K562 (cell line): Measurements from ENCODE around the gene TBC1D1. TPM values are rescaled to one million over a fixed set of nuclear protein-coding genes. Genes with fewer than 3 reads are reported as not detected.

Experiments used
- ATAC-seq: fragments of 200-7000 bp; cut with Tn5 transposase; 3 replicates; pipeline ENCODE4 v1.9.1; 2020; ENCODE audit warnings: moderate library complexity
- BruUV-seq: library from RNA; stranded (reverse); fragments of 400-500 nt; replicated peaks from 2 replicates; lab custom pipeline; 2021; lab: Mats Ljungman, UMichigan
- CTCF ChIA-PET: fragments of 300-600 bp; formaldehyde crosslinking; extraction: SDS; loops from one replicate; lab custom pipeline; 2021; ENCODE audit warnings: low intra/inter-chr PET ratio; lab: Yijun Ruan, JAX
- POLR2A ChIA-PET: fragments of 300-600, 350-650 bp; sonication (Branson Sonifier 250); formaldehyde crosslinking; extraction: SDS; loops from one replicate; lab custom pipeline; 2021; ENCODE audit warnings: antibody characterized with exemption, inconsistent platforms; lab: Yijun Ruan, JAX
- DNase-seq, 4 experiments: peaks; one replicate each; pipeline versions ENCODE4 v3.0.0 to v3.0.0-alpha.2; 2011 to 2018; ENCODE audit warnings: low spot score in 3 of 4, mixed read lengths in 3 of 4; ENCODE audit errors: extremely low read depth in 1 of 4
- FAIRE-seq: peaks from 2 replicates; lab custom pipeline; 2011; peaks lifted over from hg19 to GRCh38; lab: Jason Lieb, UNC
- H2AFZ ChIP-seq: 2 replicates; pipeline ENCODE4 v1.6.0; 2011; ENCODE audit warnings: low read depth, low read length, control low read depth, inconsistent platforms
- H3K27ac ChIP-seq: fragments of 200-600 bp; 3 replicates; pipeline ENCODE4 v1.8.0; 2011; ENCODE audit warnings: low read depth, mild to moderate bottlenecking, control low read depth, inconsistent platforms, low read length, moderate library complexity, mixed read lengths; ENCODE audit errors: extremely low read depth
- H3K27me3 ChIP-seq, 2 experiments: fragments of 300-600 bp in 1 of 2; 2 replicates in 1 of 2; 3 replicates in 1 of 2; pipeline versions ENCODE4 v1.6.0 to v1.8.0; 2011; ENCODE audit warnings: inconsistent platforms in 2 of 2, low read length in 2 of 2, mild to moderate bottlenecking in 1 of 2, mixed read lengths in 1 of 2, moderate library complexity in 1 of 2; ENCODE audit not compliant: control insufficient read depth in 2 of 2, insufficient read depth in 2 of 2
- H3K36me3 ChIP-seq: fragments of 300-600 bp; 3 replicates; pipeline ENCODE4 v1.8.0; 2011; ENCODE audit warnings: mild to moderate bottlenecking, low read length, inconsistent platforms; ENCODE audit not compliant: control insufficient read depth, insufficient read depth
- H3K4me1 ChIP-seq, 2 experiments: fragments of 200-600 bp in 1 of 2; replicated peaks in 1 of 2; 2 replicates in 1 of 2; 3 replicates in 1 of 2; pipeline versions ENCODE4 v1.5.1 to v1.8.0; 2011; ENCODE audit warnings: inconsistent platforms in 2 of 2, low read length in 2 of 2, mild to moderate bottlenecking in 1 of 2, mixed read lengths in 1 of 2, moderate library complexity in 1 of 2; ENCODE audit not compliant: control insufficient read depth in 2 of 2, insufficient read depth in 2 of 2
- H3K4me2 ChIP-seq: 2 replicates; pipeline ENCODE4 v1.6.1; 2011; ENCODE audit warnings: low read length, control low read depth, inconsistent platforms, mixed read lengths; ENCODE audit not compliant: insufficient read depth
- H3K4me3 ChIP-seq: fragments of 200-600 bp; sonication (generic), shearing (Covaris generic); 2 replicates; pipeline ENCODE4 v1.5.1; 2016; ENCODE audit warnings: control low read depth, inconsistent platforms
- H3K79me2 ChIP-seq: fragments of 200-600 bp; 3 replicates; pipeline ENCODE4 v1.8.0; 2011; ENCODE audit warnings: low read length, inconsistent platforms; ENCODE audit not compliant: control insufficient read depth, insufficient read depth
- H3K9ac ChIP-seq, 2 experiments: 2 replicates each; pipeline versions ENCODE4 v1.6.0 to v1.6.1; 2011; ENCODE audit warnings: low read depth in 2 of 2, low read length in 2 of 2, control low read depth in 1 of 2, inconsistent platforms in 1 of 2, mild to moderate bottlenecking in 1 of 2, mixed read lengths in 1 of 2; ENCODE audit not compliant: insufficient read depth in 1 of 2
- H3K9me1 ChIP-seq: one replicate; pipeline ENCODE4 v1.6.0; 2011; ENCODE audit warnings: inconsistent platforms, mild to moderate bottlenecking, low read length, moderate library complexity; ENCODE audit not compliant: control insufficient read depth, insufficient read depth
- H3K9me3 ChIP-seq: replicated peaks from 2 replicates; pipeline ENCODE4 v1.5.1; 2011; ENCODE audit warnings: low read depth, low read length, inconsistent platforms; ENCODE audit not compliant: control insufficient read depth, insufficient read depth
- H4K20me1 ChIP-seq: replicated peaks from 2 replicates; pipeline ENCODE4 v1.6.1; 2011; ENCODE audit warnings: low read length, inconsistent platforms, mixed read lengths; ENCODE audit not compliant: control insufficient read depth, insufficient read depth
- CBX2 ChIP-seq: fragments of 200-600 bp; sonication (generic); IDR thresholded peaks from one replicate; pipeline ENCODE4 v1.6.1; 2012; ENCODE audit warnings: mild to moderate bottlenecking, low read length, inconsistent platforms; ENCODE audit not compliant: insufficient read depth, poor library complexity, severe bottlenecking
- ETS2 ChIP-seq: IDR thresholded peaks from 2 replicates; pipeline ENCODE4 v1.6.1; 2016; ENCODE audit warnings: borderline replicate concordance, missing genetic modification characterization, mild to moderate bottlenecking, moderate library complexity, missing compliant biosample characterization; ENCODE audit not compliant: poor library complexity, severe bottlenecking
- ETV6 ChIP-seq, 3 experiments: fragments of 150-350 bp in 1 of 3; sonication (generic) in 1 of 3; formaldehyde crosslinking in 1 of 3; IDR thresholded peaks; 2 replicates each; pipeline versions ENCODE4 v1.6.1 to v1.8.0; 2014 to 2022; ENCODE audit warnings: borderline replicate concordance in 2 of 3, low read depth in 2 of 3, antibody characterized with exemption in 1 of 3, low read length in 1 of 3, mild to moderate bottlenecking in 1 of 3, missing genetic modification reagents in 1 of 3
- FOXP1 ChIP-seq: sonication (generic); formaldehyde crosslinking; IDR thresholded peaks from 2 replicates; pipeline ENCODE4 v1.8.0; 2022; ENCODE audit warnings: mild to moderate bottlenecking, missing genetic modification reagents
- KDM2B ChIP-seq: fragments of 250-450 bp; sonication (Bioruptor Pico); IDR thresholded peaks from 2 replicates; pipeline ENCODE4 v1.8.0; 2021; ENCODE audit warnings: mild to moderate bottlenecking, moderate library complexity
- KDM5B ChIP-seq: fragments of 200-600 bp; sonication (generic); IDR thresholded peaks from 2 replicates; pipeline ENCODE4 v1.6.1; 2012; ENCODE audit warnings: low read depth, mild to moderate bottlenecking, moderate library complexity, low read length, control low read depth, inconsistent platforms; ENCODE audit not compliant: insufficient replicate concordance
- MBD1 ChIP-seq: fragments of 250-450 bp; sonication (Bioruptor Pico); IDR thresholded peaks from 2 replicates; pipeline ENCODE4 v1.8.0; 2022; ENCODE audit warnings: inconsistent platforms
- NCOA6 ChIP-seq: fragments of 450-650 bp; IDR thresholded peaks from 2 replicates; pipeline ENCODE4 v1.6.1; 2017; ENCODE audit warnings: mild to moderate bottlenecking
- PCBP1 ChIP-seq: fragments of 200-400 bp; formaldehyde crosslinking; IDR thresholded peaks from 2 replicates; pipeline ENCODE4 v1.6.1; 2018; ENCODE audit warnings: mild to moderate bottlenecking, low read depth, low read length; ENCODE audit not compliant: poor library complexity, severe bottlenecking
- RBFOX2 ChIP-seq: fragments of 200-400 bp; formaldehyde crosslinking; IDR thresholded peaks from 2 replicates; pipeline ENCODE4 v1.6.1; 2017; ENCODE audit warnings: low read depth, mild to moderate bottlenecking, low read length, moderate library complexity
- SUPT5H ChIP-seq: fragments of 450-650 bp; IDR thresholded peaks from 2 replicates; pipeline ENCODE4 v1.6.1; 2016
- ZBTB33 ChIP-seq: sonication (generic); formaldehyde crosslinking; IDR thresholded peaks from 2 replicates; pipeline ENCODE4 v1.8.1; 2023; ENCODE audit warnings: mild to moderate bottlenecking, missing genetic modification reagents
- ZNF263 ChIP-seq: sonication (generic); formaldehyde crosslinking; IDR thresholded peaks from 2 replicates; pipeline ENCODE4 v1.8.0; 2022; ENCODE audit warnings: mild to moderate bottlenecking, missing genetic modification reagents, borderline replicate concordance
- ZNF41 ChIP-seq: fragments of 250-450 bp; sonication (Bioruptor Pico); conservative IDR thresholded peaks from 2 replicates; pipeline ENCODE4 v1.4.0; 2020; ENCODE audit warnings: mild to moderate bottlenecking
- ZNF77 ChIP-seq: fragments of 250-450 bp; sonication (Bioruptor Pico); IDR thresholded peaks from 2 replicates; pipeline ENCODE4 v1.5.0; 2020
- ZNF79 ChIP-seq: fragments of 250-450 bp; sonication (Bioruptor Pico); IDR thresholded peaks from 2 replicates; pipeline ENCODE4 v1.4.0; 2020; ENCODE audit warnings: low read depth, mild to moderate bottlenecking, moderate library complexity
- WGBS: fragments of 100-300 bp; shearing (Covaris generic); methylation state at CpG from one replicate; pipeline ENCODE4 v1.1.6; 2016; ENCODE audit warnings: low coverage, mixed read lengths; ENCODE audit not compliant: insufficient coverage; ENCODE audit errors: missing lambda C conversion rate; 5-methylcytosine and 5-hydroxymethylcytosine counted together
- in situ Hi-C: fragments of 300-500 bp; cut with MboI; formaldehyde crosslinking; loops from 4 replicates; pipeline ENCODE4 v1.15.0; 2018; ENCODE audit warnings: inconsistent platforms, mixed read lengths
- intact Hi-C: fragments of 100-400 bp; cut with micrococcal nuclease; formaldehyde crosslinking; loops from 2 replicates; pipeline ENCODE4 v1.14.2; 2022
- polyA plus RNA-seq, 8 experiments: library from polyadenylated mRNA; depleted of rRNA in 4 of 8; stranded (reverse) in 5 of 8; unstranded in 3 of 8; fragments of >200 nt; fragmentation: Nextera tagmentation in 2 of 8; fragmentation: Illumina TruSeq in 1 of 8; extraction: Ambion mirVana in 2 of 8; extraction: Trizol in 1 of 8; gene quantifications; 2 replicates each; pipeline versions ENCODE4 v1.2.1 to v1.2.3, GENCODE V29; 2011 to 2014; ENCODE audit warnings: inconsistent platforms in 1 of 8, missing spikeins in 1 of 8
- total RNA-seq, 7 experiments: library from RNA; depleted of rRNA in 6 of 7; stranded (reverse); fragments of >200 nt in 6 of 7; fragmentation: Illumina TruSeq in 2 of 7; extraction: Trizol in 2 of 7; gene quantifications; 2 replicates each; pipeline versions ENCODE4 v1.2.1 to v1.2.3, GENCODE V29; 2011 to 2021; ENCODE audit warnings: low replicate concordance in 1 of 7

Gene TBC1D1
- total and polyA plus RNA-seq, 9 of the 15 experiments (the other 6 are each of a cell fraction or from before 2014, with no cell fraction given): 0.59 to 14.2 (median 8.8) TPM

- ATAC-seq (peak; percentile 81), DNase-seq (peak; percentile 40 to 55 (median 47)), FAIRE-seq (no peak)
- POLR2A ChIA-PET: no interaction called here
- Histone ChIP-seq H3K4me2 (peak overlapping the region; percentile 63), H3K4me3 (peak overlapping the region; percentile 60), H3K9ac (peak overlapping the region; percentile 58 to 89; a peak in 3 of 4 replicates), H2AFZ (peak overlapping the region; percentile 83), H3K27me3 (peaks cover 21 to 28% of the 10 kb centered on the region in 2 experiments; a peak in 4 of 5 replicates), H3K79me2 (no peaks in the 10 kb centered on the region), H3K9me1 (no peaks in the 10 kb centered on the region), H3K9me3 (no peaks in the 10 kb centered on the region), H3K36me3 (no peaks in the 10 kb centered on the region), H3K4me1 (peaks cover 0 to 10% of the 10 kb centered on the region in 2 experiments; a peak in 3 of 5 replicates), H4K20me1 (no peaks in the 10 kb centered on the region), H3K27ac (no peak overlapping the region)
- intact Hi-C loops (loop anchor here (5.0 kb wide), 1 partner anchor 175 kb away; no protein-coding TSS in a partner anchor), in situ Hi-C loops (no loop called here)
- CTCF ChIA-PET: interaction anchor here (0.7 to 1.7 kb wide), 2 partner anchors 174 to 371 kb away, joined by 3 to 4 read pairs; no protein-coding TSS in a partner anchor
- WGBS: 2% methylated on average over 45 of the region's 74 CpGs
- no TSS peak for BruUV-seq
- TF ChIP-seq ZNF77 (CRISPR knock-in tag) (no peak), ZBTB33 (0 out of 2 replicates have a peak, but pooled peaks have one; percentile 22), FOXP1 (CRISPR knock-in tag) (peak; percentile 88; the same call in 1 of the 2 replicates), MBD1 (CRISPR knock-in tag) (no peak), ZNF41 (CRISPR knock-in tag) (no peak), RBFOX2 (peak; percentile 61), ZNF263 (CRISPR knock-in tag) (peak; percentile 76), ETV6 (IDR thresholded peaks at IDR 0.05; ENCODE audit: borderline replicate concordance in 1 of 2, low read depth in 2 of 2, low read length in 1 of 2) (no peak), ETV6 (CRISPR knock-in tag; IDR thresholded peaks at IDR 0.05; ENCODE audit: borderline replicate concordance) (no peak), PCBP1 (peak; percentile 47), KDM5B (no peak), KDM2B (CRISPR knock-in tag) (no peak; the same call in 1 of the 2 replicates), SUPT5H (no peak), ZNF79 (no peak), CBX2 (no peak), NCOA6 (0 out of 2 replicates have a peak, but pooled peaks have one; percentile 10), ETS2 (no peak)
Observed at GRCh38 chr4:37977471-37978247, 86.8 kb downstream of the TBC1D1 start.
